Endodermal cell (in vitro differentiated cells): Measurements from ENCODE around the gene TMEM72. TPM values are rescaled to one million over a fixed set of nuclear protein-coding genes. Genes with fewer than 3 reads are reported as not detected.
A peak's percentile ranks its signal among the peaks of the same experiment; 100 is the strongest.

Source experiments
- DNase-seq: peaks from one replicate; pipeline ENCODE4 v3.0.0-alpha.2; 2017
- H3K27ac ChIP-seq: 2 replicates; pipeline ENCODE4 v1.5.1; 2013; ENCODE audit warnings: mild to moderate bottlenecking, low read depth, low read length, moderate library complexity
- H3K27me3 ChIP-seq: 2 replicates; pipeline ENCODE4 v1.6.1; 2013; ENCODE audit warnings: mild to moderate bottlenecking, low read length, moderate library complexity; ENCODE audit not compliant: insufficient read depth, control insufficient read depth, poor library complexity, severe bottlenecking
- H3K36me3 ChIP-seq: 2 replicates; pipeline ENCODE4 v1.7.0; 2013; ENCODE audit warnings: mild to moderate bottlenecking, low read length, moderate library complexity; ENCODE audit not compliant: control insufficient read depth, insufficient read depth
- H3K4me1 ChIP-seq: one replicate; pipeline ENCODE4 v1.7.0; 2013; ENCODE audit warnings: low read length; ENCODE audit not compliant: control insufficient read depth, insufficient read depth
- H3K4me3 ChIP-seq: 2 replicates; pipeline ENCODE4 v1.5.1; 2013; ENCODE audit warnings: mild to moderate bottlenecking, low read length, moderate library complexity
- H3K9ac ChIP-seq: 2 replicates; pipeline ENCODE4 v1.6.1; 2013; ENCODE audit warnings: mild to moderate bottlenecking, low read length, moderate library complexity; ENCODE audit not compliant: poor library complexity, severe bottlenecking; ENCODE audit errors: extremely low read depth
- H3K9me3 ChIP-seq: 2 replicates; pipeline ENCODE4 v1.6.1; 2013; ENCODE audit warnings: mild to moderate bottlenecking, low read length, moderate library complexity; ENCODE audit not compliant: control insufficient read depth
- H3K27ac Mint-ChIP-seq: 2 replicates; pipeline ENCODE4 v1.8.0; 2020; ENCODE audit warnings: mixed read lengths
- H3K27me3 Mint-ChIP-seq: 2 replicates; pipeline ENCODE4 v1.8.0; 2021; ENCODE audit warnings: mild to moderate bottlenecking, mixed read lengths; ENCODE audit not compliant: insufficient read depth
- H3K36me3 Mint-ChIP-seq: 2 replicates; pipeline ENCODE4 v1.8.0; 2020; ENCODE audit warnings: low read depth, mixed read lengths
- H3K4me1 Mint-ChIP-seq: 2 replicates; pipeline ENCODE4 v1.8.0; 2020; ENCODE audit warnings: mixed read lengths
- H3K4me3 Mint-ChIP-seq: 2 replicates; pipeline ENCODE4 v1.8.0; 2020; ENCODE audit warnings: mild to moderate bottlenecking, moderate library complexity, mixed read lengths
- H3K9me3 Mint-ChIP-seq: 2 replicates; pipeline ENCODE4 v1.8.0; 2020; ENCODE audit warnings: mild to moderate bottlenecking, mixed read lengths
- CTCF ChIP-seq: fragments of 200-600 bp; sonication (generic); conservative IDR thresholded peaks from 2 replicates; pipeline ENCODE4 v1.5.0; 2021; ENCODE audit warnings: antibody characterized with exemption, mild to moderate bottlenecking
- WGBS, 2 experiments: methylation state at CpG; one replicate each; pipeline versions ENCODE4 v1.1.5 to v1.1.7; 2013; ENCODE audit warnings: missing lambda C conversion rate in 2 of 2, mixed read lengths in 1 of 2; ENCODE audit not compliant: insufficient coverage in 1 of 2, insufficient read length in 1 of 2; 5-methylcytosine and 5-hydroxymethylcytosine counted together
- total RNA-seq, 2 donors: library from RNA; stranded (reverse); fragmentation: NEBNext Ultra II Directional in 1 of 2; extraction: Animal tissue kit (Norgen Biotek cat#: 25700) in 1 of 2; gene quantifications; 2 replicates in 1 of 2; 3 replicates in 1 of 2; pipeline ENCODE4 v1.2.1, GENCODE V29; 2021

TMEM72 gene
- total RNA-seq, 2 donors from 2014 or later: not detected

- H3K4me1 Mint-ChIP-seq: peaks cover 46% of the 10 kb centered on the region
- WGBS, 2 experiments: 90 to 93% methylated on average over 19 to 25 of the region's 25 CpGs
These were observed 66.4 kb downstream of the TMEM72 start for GRCh38 chr10:44977287-44978212.

DNA sequence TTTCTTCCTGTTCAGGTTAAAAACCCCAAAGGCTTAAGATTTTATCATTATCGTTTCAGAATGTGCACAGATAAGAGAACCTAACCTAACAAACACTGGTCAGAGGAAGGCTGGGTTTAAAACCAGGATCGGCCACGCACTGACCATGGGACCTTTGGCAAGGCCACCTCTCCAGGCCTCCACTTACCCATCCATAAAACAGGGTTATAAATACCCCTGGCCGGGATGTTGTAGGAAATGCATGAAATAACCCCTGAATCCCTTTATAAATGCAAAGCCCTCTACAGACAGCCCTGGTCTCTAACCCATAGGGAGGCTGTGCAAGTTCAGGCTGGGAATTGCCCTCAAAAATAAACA is 67.1 kb downstream of the TMEM72 start:
- H3K9me3 Mint-ChIP-seq: no peaks in the 10 kb centered on the region
- 80 to 83% methylated on average over 3 to 4 of the region's 4 CpGs for WGBS, 2 experiments
- H3K4me3 Mint-ChIP-seq: peak overlapping the region; percentile 38
- Histone ChIP-seq H3K9ac (no peak overlapping the region), H3K9me3 (no peaks in the 10 kb centered on the region), H3K36me3 (no peaks in the 10 kb centered on the region), H3K4me1 (peaks cover 25% of the 10 kb centered on the region), H3K27ac (peak overlapping the region; percentile 65), H3K27me3 (no peaks in the 10 kb centered on the region), H3K4me3 (peak overlapping the region; percentile 51)
- peak overlapping the region; percentile 48 for H3K27ac Mint-ChIP-seq
- no peak for DNase-seq
- no peaks in the 10 kb centered on the region for H3K36me3 Mint-ChIP-seq
- H3K27me3 Mint-ChIP-seq: peaks cover 4% of the 10 kb centered on the region
- no peak for TF ChIP-seq CTCF
- peaks cover 44% of the 10 kb centered on the region for H3K4me1 Mint-ChIP-seq

More at GRCh38 chr10:44977287-44978212, 66.4 kb downstream of the TMEM72 start:
- H3K27ac ChIP-seq: no peak overlapping the region
- H3K36me3 Mint-ChIP-seq: no peaks in the 10 kb centered on the region
- H3K4me1 ChIP-seq: peaks cover 25% of the 10 kb centered on the region
- H3K9me3 Mint-ChIP-seq: no peaks in the 10 kb centered on the region
- peak overlapping the region; percentile 24 for H3K27ac Mint-ChIP-seq
- no peak overlapping the region for H3K4me3 ChIP-seq
- peaks cover 4% of the 10 kb centered on the region for H3K27me3 Mint-ChIP-seq
- no peaks in the 10 kb centered on the region for H3K36me3 ChIP-seq
- peak; percentile 46 for TF ChIP-seq CTCF
- no peak overlapping the region for H3K9ac ChIP-seq
- H3K27me3 ChIP-seq: no peaks in the 10 kb centered on the region
- no peak for DNase-seq
- peak overlapping the region; percentile 38 for H3K4me3 Mint-ChIP-seq
- H3K9me3 ChIP-seq: no peaks in the 10 kb centered on the region

GRCh38 chr10:44978570-44979280 is 67.6 kb downstream of the TMEM72 start, which contains the start of gene DEPP1:
Gene DEPP1, minus strand, starts transcription at chr10:44978809. Its CDS starts 779 bp downstream, at chr10:44978030.
- WGBS, 2 experiments: 0 to 37% methylated on average over 3 to 12 of the region's 12 CpGs
- peak; percentile 52 for TF ChIP-seq CTCF
- H3K4me3 Mint-ChIP-seq: peak within 1 kb of the TSS; percentile 38
- Histone ChIP-seq H3K27me3 (no peaks in the 10 kb centered on the region), H3K9ac (peak within 1 kb of the TSS; percentile 11), H3K9me3 (no peaks in the 10 kb centered on the region), H3K4me3 (peak within 1 kb of the TSS; percentile 51), H3K4me1 (peaks cover 25% of the 10 kb centered on the region), H3K36me3 (no peaks in the 10 kb centered on the region), H3K27ac (peak within 1 kb of the TSS; percentile 65)
- H3K27ac Mint-ChIP-seq: peak within 1 kb of the TSS; percentile 64
- peaks cover 39% of the 10 kb centered on the region for H3K4me1 Mint-ChIP-seq
- H3K27me3 Mint-ChIP-seq: peaks cover 4% of the 10 kb centered on the region
- peak; percentile 95 for DNase-seq
- no peaks in the 10 kb centered on the region for H3K36me3 Mint-ChIP-seq
- no peaks in the 10 kb centered on the region for H3K9me3 Mint-ChIP-seq
